H9 (cell line): ENCODE measurements around the gene UBLCP1. TPM values are rescaled to one million over a fixed set of nuclear protein-coding genes. Genes with fewer than 3 reads are reported as not detected.

Source experiments
- DNase-seq: peaks from one replicate; pipeline ENCODE4 v3.0.0-alpha.2; 2017
- H2AFZ ChIP-seq: one replicate; pipeline ENCODE4 v1.6.1; 2013; ENCODE audit warnings: mild to moderate bottlenecking, low read length, control low read depth, moderate library complexity
- H2AK5ac ChIP-seq: 2 replicates; pipeline ENCODE4 v1.6.1; 2013; ENCODE audit warnings: low read length, control low read depth, mixed read lengths; ENCODE audit not compliant: insufficient read length
- H2BK120ac ChIP-seq: one replicate; pipeline ENCODE4 v1.6.1; 2013; ENCODE audit warnings: low read depth, mild to moderate bottlenecking, low read length, control low read depth, inconsistent platforms; ENCODE audit not compliant: poor library complexity, severe bottlenecking
- H2BK12ac ChIP-seq: 2 replicates; pipeline ENCODE4 v1.6.1; 2013; ENCODE audit warnings: low read length, control low read depth, mixed read lengths, low read depth; ENCODE audit not compliant: insufficient read length
- H2BK15ac ChIP-seq: 2 replicates; pipeline ENCODE4 v1.6.1; 2013; ENCODE audit warnings: low read depth, low read length, control low read depth
- H2BK20ac ChIP-seq: one replicate; pipeline ENCODE4 v1.6.1; 2013; ENCODE audit warnings: low read depth, mild to moderate bottlenecking, low read length, control low read depth, inconsistent platforms; ENCODE audit not compliant: poor library complexity, severe bottlenecking
- H2BK5ac ChIP-seq: 2 replicates; pipeline ENCODE4 v1.6.1; 2013; ENCODE audit warnings: low read length, control low read depth, mixed read lengths; ENCODE audit not compliant: insufficient read length
- H3K14ac ChIP-seq: 2 replicates; pipeline ENCODE4 v1.6.1; 2013; ENCODE audit warnings: low read length, control low read depth; ENCODE audit not compliant: insufficient read depth
- H3K18ac ChIP-seq: 2 replicates; pipeline ENCODE4 v1.6.1; 2013; ENCODE audit warnings: low read depth, mild to moderate bottlenecking, mixed read lengths, low read length, control low read depth; ENCODE audit not compliant: insufficient read length
- H3K23ac ChIP-seq: 2 replicates; pipeline ENCODE4 v1.6.1; 2013; ENCODE audit warnings: low read length, control low read depth, mixed read lengths, low read depth; ENCODE audit not compliant: insufficient read length
- H3K23me2 ChIP-seq: 2 replicates; pipeline ENCODE4 v1.6.1; 2013; ENCODE audit warnings: low read depth, mild to moderate bottlenecking, mixed read lengths, low read length, control low read depth; ENCODE audit not compliant: insufficient read length, poor library complexity, severe bottlenecking
- H3K27ac ChIP-seq: 2 replicates; pipeline ENCODE4 v1.5.1; 2013; ENCODE audit warnings: low read length, control low read depth, mixed read lengths, low read depth; ENCODE audit not compliant: insufficient read length
- H3K27me3 ChIP-seq: 2 replicates; pipeline ENCODE4 v1.6.1; 2013; ENCODE audit warnings: low read length, control low read depth, inconsistent platforms; ENCODE audit not compliant: insufficient read depth
- H3K4ac ChIP-seq: 2 replicates; pipeline ENCODE4 v1.6.1; 2013; ENCODE audit warnings: low read depth, mild to moderate bottlenecking, control low read depth, inconsistent platforms, low read length, moderate library complexity
- H3K4me1 ChIP-seq: 2 replicates; pipeline ENCODE4 v1.6.1; 2013; ENCODE audit warnings: low read length, control low read depth, inconsistent platforms; ENCODE audit not compliant: insufficient read depth
- H3K4me2 ChIP-seq: 2 replicates; pipeline ENCODE4 v1.6.1; 2013; ENCODE audit warnings: low read length, control low read depth, mixed read lengths; ENCODE audit not compliant: insufficient read length, insufficient read depth
- H3K56ac ChIP-seq: 2 replicates; pipeline ENCODE4 v1.6.1; 2013; ENCODE audit warnings: low read depth, mild to moderate bottlenecking, mixed read lengths, low read length, control low read depth; ENCODE audit not compliant: insufficient read length
- H3K79me1 ChIP-seq: 2 replicates; pipeline ENCODE4 v1.6.1; 2013; ENCODE audit warnings: low read depth, mild to moderate bottlenecking, moderate library complexity, low read length, control low read depth, inconsistent platforms; ENCODE audit not compliant: insufficient read depth, poor library complexity, severe bottlenecking
- H3K79me2 ChIP-seq: 2 replicates; pipeline ENCODE4 v1.6.1; 2013; ENCODE audit warnings: low read length, control low read depth, inconsistent platforms; ENCODE audit not compliant: insufficient read depth
- H3K9ac ChIP-seq: 2 replicates; pipeline ENCODE4 v1.6.1; 2013; ENCODE audit warnings: low read length, control low read depth, mixed read lengths; ENCODE audit not compliant: insufficient read length; ENCODE audit errors: extremely low read depth
- H3K9me3 ChIP-seq: one replicate; pipeline ENCODE4 v1.6.1; 2013; ENCODE audit warnings: low read depth, low read length, inconsistent platforms; ENCODE audit not compliant: control insufficient read depth
- H3T11ph ChIP-seq: one replicate; pipeline ENCODE4 v1.6.1; 2013; ENCODE audit warnings: mild to moderate bottlenecking, low read length, control low read depth, inconsistent platforms
- H4K20me1 ChIP-seq: one replicate; pipeline ENCODE4 v1.6.1; 2013; ENCODE audit not compliant: control insufficient read depth, insufficient read length, insufficient read depth
- H4K5ac ChIP-seq: 2 replicates; pipeline ENCODE4 v1.6.1; 2013; ENCODE audit warnings: low read depth, mild to moderate bottlenecking, mixed read lengths, low read length, control low read depth; ENCODE audit not compliant: insufficient read length
- H4K8ac ChIP-seq: replicated peaks from 2 replicates; pipeline ENCODE4 v1.6.1; 2013; ENCODE audit warnings: low read length, control low read depth, mixed read lengths, low read depth; ENCODE audit not compliant: insufficient read length
- H4K91ac ChIP-seq: 2 replicates; pipeline ENCODE4 v1.6.1; 2013; ENCODE audit warnings: low read depth, mild to moderate bottlenecking, moderate library complexity, mixed read lengths, low read length, control low read depth; ENCODE audit not compliant: insufficient read length
- H3K27ac Mint-ChIP-seq, 3 experiments: 2 replicates in 2 of 3; 3 replicates in 1 of 3; pipeline ENCODE4 v1.8.0; 2020 to 2021; ENCODE audit warnings: mixed read lengths in 3 of 3, mild to moderate bottlenecking in 1 of 3, moderate library complexity in 1 of 3
- H3K27me3 Mint-ChIP-seq: 2 replicates; pipeline ENCODE4 v1.8.0; 2021; ENCODE audit warnings: low read depth, mild to moderate bottlenecking, moderate library complexity, mixed read lengths
- H3K36me3 Mint-ChIP-seq, 3 experiments: 2 replicates in 2 of 3; 3 replicates in 1 of 3; pipeline ENCODE4 v1.8.0; 2020 to 2021; ENCODE audit warnings: low read depth in 3 of 3, mixed read lengths in 3 of 3; ENCODE audit not compliant: insufficient read depth in 1 of 3
- H3K4me1 Mint-ChIP-seq, 2 experiments: 2 replicates each; pipeline ENCODE4 v1.8.0; 2020; ENCODE audit warnings: mixed read lengths in 2 of 2
- H3K4me3 Mint-ChIP-seq, 2 experiments: 2 replicates in 1 of 2; 3 replicates in 1 of 2; pipeline ENCODE4 v1.8.0; 2020 to 2021; ENCODE audit warnings: mild to moderate bottlenecking in 2 of 2, mixed read lengths in 2 of 2, moderate library complexity in 1 of 2
- H3K9me3 Mint-ChIP-seq, 2 experiments: 2 replicates in 1 of 2; 3 replicates in 1 of 2; pipeline ENCODE4 v1.8.0; 2020; ENCODE audit warnings: mild to moderate bottlenecking in 2 of 2, mixed read lengths in 2 of 2, moderate library complexity in 1 of 2
- WGBS: extraction: QIAGEN DNeasy Blood & Tissue Kit; methylation state at CpG from one replicate; pipeline ENCODE4 v1.1.7; 2013; ENCODE audit warnings: missing lambda C conversion rate, low lambda C conversion rate, mixed read lengths; ENCODE audit not compliant: insufficient read length; ENCODE audit errors: extremely low coverage; 5-methylcytosine and 5-hydroxymethylcytosine counted together
- total RNA-seq: library from RNA; stranded (reverse); gene quantifications from 2 replicates; pipeline ENCODE4 v1.2.1, GENCODE V29; 2021
- TF ChIP-seq, protein P1 (sequence below): fragments of 200-600 bp; sonication (generic); conservative IDR thresholded peaks from 3 replicates; pipeline ENCODE4 v1.8.0; 2021; ENCODE audit warnings: antibody characterized with exemption, mild to moderate bottlenecking

UBLCP1 gene
- total RNA-seq, 1 experiment from 2014 or later = 37.9 TPM

DNA sequence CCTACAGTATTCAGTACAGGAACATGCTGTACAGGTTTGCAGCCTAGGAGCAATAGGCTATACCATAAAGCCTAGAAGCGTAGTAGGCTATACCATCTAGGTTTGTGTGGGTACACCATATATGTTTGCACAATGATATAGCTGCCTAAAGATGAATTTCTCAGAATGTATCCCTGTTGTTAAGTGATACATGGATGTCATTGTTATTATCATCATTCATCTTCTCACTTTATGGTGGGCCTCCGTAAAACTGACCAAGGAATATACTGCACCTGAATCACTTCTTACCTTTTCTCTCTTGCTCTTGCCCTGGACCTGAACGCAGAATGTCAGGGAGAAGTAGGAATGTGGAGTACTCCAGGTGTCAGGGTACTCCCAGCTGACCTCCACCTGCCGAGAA is 55.4 kb downstream of the UBLCP1 start:
- Histone ChIP-seq H3K4me2 (no peak overlapping the region), H2BK5ac (no peak overlapping the region), H3K18ac (no peak overlapping the region), H2AFZ (no peak overlapping the region), H4K8ac (no peak overlapping the region), H4K91ac (no peak overlapping the region), H2BK20ac (no peak overlapping the region), H4K20me1 (no peaks in the 10 kb centered on the region), H2BK15ac (no peak overlapping the region), H3K79me2 (no peaks in the 10 kb centered on the region), H2BK12ac (no peak overlapping the region), H3K23ac (no peak overlapping the region), H3K79me1 (no peaks in the 10 kb centered on the region), H3K4me1 (no peaks in the 10 kb centered on the region), H2AK5ac (no peak overlapping the region), H3K14ac (no peak overlapping the region), H3K27ac (no peak overlapping the region), H3T11ph (no peak overlapping the region), H3K9me3 (no peaks in the 10 kb centered on the region), H3K9ac (no peak overlapping the region), H2BK120ac (no peak overlapping the region), H3K4ac (no peak overlapping the region), H3K23me2 (no peaks in the 10 kb centered on the region), H3K56ac (no peak overlapping the region), H3K27me3 (no peaks in the 10 kb centered on the region), H4K5ac (no peak overlapping the region)
- no peak overlapping the region for H3K4me3 Mint-ChIP-seq
- H3K36me3 Mint-ChIP-seq = no peaks in the 10 kb centered on the region
- H3K9me3 Mint-ChIP-seq = no peaks in the 10 kb centered on the region
- TF ChIP-seq, protein P1, sequence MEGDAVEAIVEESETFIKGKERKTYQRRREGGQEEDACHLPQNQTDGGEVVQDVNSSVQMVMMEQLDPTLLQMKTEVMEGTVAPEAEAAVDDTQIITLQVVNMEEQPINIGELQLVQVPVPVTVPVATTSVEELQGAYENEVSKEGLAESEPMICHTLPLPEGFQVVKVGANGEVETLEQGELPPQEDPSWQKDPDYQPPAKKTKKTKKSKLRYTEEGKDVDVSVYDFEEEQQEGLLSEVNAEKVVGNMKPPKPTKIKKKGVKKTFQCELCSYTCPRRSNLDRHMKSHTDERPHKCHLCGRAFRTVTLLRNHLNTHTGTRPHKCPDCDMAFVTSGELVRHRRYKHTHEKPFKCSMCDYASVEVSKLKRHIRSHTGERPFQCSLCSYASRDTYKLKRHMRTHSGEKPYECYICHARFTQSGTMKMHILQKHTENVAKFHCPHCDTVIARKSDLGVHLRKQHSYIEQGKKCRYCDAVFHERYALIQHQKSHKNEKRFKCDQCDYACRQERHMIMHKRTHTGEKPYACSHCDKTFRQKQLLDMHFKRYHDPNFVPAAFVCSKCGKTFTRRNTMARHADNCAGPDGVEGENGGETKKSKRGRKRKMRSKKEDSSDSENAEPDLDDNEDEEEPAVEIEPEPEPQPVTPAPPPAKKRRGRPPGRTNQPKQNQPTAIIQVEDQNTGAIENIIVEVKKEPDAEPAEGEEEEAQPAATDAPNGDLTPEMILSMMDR = no peak
- peaks cover 0 to 3% of the 10 kb centered on the region in 2 experiments; a peak in 1 of 4 replicates for H3K4me1 Mint-ChIP-seq
- DNase-seq = no peak
- H3K27me3 Mint-ChIP-seq = peaks cover 4% of the 10 kb centered on the region; the same call in 1 of the 2 replicates
- no peak overlapping the region for H3K27ac Mint-ChIP-seq
- WGBS = no CpG with 5 or more reads among the region's 4 CpGs
